Measurements from ENCODE around the gene PACS2. TPM values are rescaled to one million over a fixed set of nuclear protein-coding genes. Genes with fewer than 3 reads are reported as not detected.
"Not testable (repeated sequence)": the region's sequence is repeated elsewhere in the genome, so short reads cannot be mapped to it uniquely, and the experiment has no call there.

PACS2 gene
- total RNA-seq, 2 donors from 2014 or later, result 48.5 to 124 TPM

DNA sequence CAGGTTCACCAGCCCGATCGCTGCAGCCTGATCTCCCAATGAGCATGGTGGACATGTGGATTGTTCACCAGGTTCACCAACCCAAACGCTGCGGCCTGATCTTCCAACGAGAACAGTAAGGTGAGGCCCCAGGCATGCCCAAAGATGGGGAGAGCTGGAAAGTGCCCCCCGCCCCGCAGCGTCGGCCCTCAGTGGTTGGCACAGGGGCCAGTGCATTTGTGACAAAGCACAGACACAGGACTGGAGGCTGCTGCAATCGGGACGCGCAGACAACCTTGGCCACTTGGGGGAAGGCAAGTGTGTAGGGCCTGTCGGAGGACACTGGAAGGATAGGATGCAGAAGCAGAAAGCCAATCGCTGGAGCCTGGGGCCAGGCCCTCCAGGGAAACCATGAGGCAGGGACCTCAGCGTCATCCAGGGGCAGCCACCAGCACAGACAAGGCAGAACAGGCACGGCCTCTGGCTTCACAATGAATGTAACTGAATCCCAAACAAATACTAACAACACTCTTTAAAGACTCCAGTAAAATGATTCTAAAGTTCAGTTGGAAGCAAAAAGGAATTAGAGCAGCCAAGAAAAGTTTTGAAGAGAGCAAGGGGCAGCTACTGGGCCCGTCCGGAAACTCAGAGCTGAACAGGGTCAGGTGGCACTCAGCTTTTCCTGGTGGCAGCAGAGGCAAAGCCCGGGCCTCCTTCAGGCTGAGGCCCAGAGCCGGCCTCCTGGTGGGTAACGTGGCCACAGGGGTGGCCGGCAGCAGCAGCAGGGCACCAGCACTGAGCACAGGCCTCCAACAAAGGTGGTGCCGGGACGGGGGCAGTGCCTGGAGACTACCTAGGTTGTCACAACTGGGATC, 27.1 kb upstream of the PACS2 start:
- no peaks in the 10 kb centered on the region for H3K36me3 ChIP-seq
- 65% methylated on average over 24 of the region's 24 CpGs for WGBS
- no peaks in the 10 kb centered on the region for H3K27me3 ChIP-seq (replicated peaks; ENCODE audit: insufficient read depth)
- H3K4me3 ChIP-seq, result no peak overlapping the region
- H3K4me1 ChIP-seq (replicated peaks), result no peaks in the 10 kb centered on the region
- intact Hi-C loops (cut with DNase I), result loop anchor here (10.0 kb wide), 1 partner anchor 193 kb away; no protein-coding TSS in a partner anchor
- no peaks in the 10 kb centered on the region for H3K9me3 ChIP-seq
- TF ChIP-seq, protein P1, sequence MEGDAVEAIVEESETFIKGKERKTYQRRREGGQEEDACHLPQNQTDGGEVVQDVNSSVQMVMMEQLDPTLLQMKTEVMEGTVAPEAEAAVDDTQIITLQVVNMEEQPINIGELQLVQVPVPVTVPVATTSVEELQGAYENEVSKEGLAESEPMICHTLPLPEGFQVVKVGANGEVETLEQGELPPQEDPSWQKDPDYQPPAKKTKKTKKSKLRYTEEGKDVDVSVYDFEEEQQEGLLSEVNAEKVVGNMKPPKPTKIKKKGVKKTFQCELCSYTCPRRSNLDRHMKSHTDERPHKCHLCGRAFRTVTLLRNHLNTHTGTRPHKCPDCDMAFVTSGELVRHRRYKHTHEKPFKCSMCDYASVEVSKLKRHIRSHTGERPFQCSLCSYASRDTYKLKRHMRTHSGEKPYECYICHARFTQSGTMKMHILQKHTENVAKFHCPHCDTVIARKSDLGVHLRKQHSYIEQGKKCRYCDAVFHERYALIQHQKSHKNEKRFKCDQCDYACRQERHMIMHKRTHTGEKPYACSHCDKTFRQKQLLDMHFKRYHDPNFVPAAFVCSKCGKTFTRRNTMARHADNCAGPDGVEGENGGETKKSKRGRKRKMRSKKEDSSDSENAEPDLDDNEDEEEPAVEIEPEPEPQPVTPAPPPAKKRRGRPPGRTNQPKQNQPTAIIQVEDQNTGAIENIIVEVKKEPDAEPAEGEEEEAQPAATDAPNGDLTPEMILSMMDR (IDR thresholded peaks at IDR 0.05), result no peak
- no peak overlapping the region for H3K27ac ChIP-seq
- DNase-seq (ENCODE audit: low spot score), result no peak

DNA sequence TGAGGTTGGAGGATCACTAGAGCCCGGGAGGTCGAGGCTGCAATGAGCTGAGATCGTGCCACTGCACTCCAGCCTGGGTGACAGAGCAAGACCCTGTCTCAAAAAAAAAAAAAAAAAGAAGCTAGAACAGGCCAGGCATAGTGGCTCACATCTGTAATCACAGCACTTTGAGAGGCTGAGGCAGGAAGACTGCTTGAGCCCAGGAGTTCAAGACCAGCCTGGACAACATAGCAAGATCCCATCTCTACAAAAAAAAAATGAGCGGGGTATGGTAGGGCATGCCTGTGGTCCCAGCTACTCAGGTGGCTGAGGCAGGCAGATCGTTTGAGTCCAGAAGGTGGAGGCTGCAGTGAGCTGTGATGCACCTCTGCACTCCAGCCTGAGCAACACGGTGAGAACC, 25.6 kb upstream of the PACS2 start:
- H3K36me3 ChIP-seq; H3K4me3 ChIP-seq; H3K27ac ChIP-seq; H3K9me3 ChIP-seq; H3K27me3 ChIP-seq (replicated peaks; ENCODE audit: insufficient read depth); H3K4me1 ChIP-seq (replicated peaks); DNase-seq (ENCODE audit: low spot score): not testable (repeated sequence)
- intact Hi-C loops (cut with DNase I), result loop anchor here (10.0 kb wide), 1 partner anchor 194 kb away; no protein-coding TSS in a partner anchor
- 81% methylated on average over 6 of the region's 6 CpGs for WGBS

DNA sequence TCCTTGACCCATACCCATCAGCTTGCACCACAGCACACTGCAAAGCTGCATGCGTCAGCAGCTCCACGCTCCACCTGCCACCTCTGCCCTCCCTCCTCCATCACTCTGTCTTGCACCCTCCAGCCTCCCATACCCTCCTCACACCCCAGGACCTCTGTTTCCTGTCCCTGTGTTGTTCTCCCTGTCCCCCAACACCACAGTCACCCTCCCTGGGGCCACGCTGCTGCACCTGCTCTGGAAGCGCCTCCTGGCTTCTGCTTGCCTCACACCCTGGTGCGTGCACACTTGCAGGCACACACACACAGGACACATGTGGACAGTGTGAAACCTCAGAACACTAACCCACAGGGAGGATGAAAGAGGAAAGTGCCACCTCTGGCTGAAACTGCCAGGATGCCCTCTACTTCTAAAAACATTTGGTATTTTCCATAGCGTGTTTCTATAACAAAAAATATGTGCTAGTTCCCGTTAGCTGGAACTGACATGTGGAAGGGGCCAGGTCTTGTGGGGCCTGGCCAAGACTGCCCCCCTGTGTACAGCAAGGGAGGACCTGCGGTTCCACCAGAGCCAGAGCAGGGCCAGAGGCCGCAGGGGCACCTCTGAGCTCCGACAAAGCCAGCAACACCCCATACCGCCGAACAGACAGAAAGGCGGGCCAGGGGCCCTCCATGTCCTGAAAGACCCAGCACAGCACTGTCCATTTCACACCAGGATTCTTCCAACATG, 23.8 kb upstream of the PACS2 start:
- Histone ChIP-seq H3K27ac (no peak overlapping the region), H3K9me3 (no peaks in the 10 kb centered on the region), H3K36me3 (no peaks in the 10 kb centered on the region), H3K4me1 (replicated peaks) (no peaks in the 10 kb centered on the region), H3K4me3 (no peak overlapping the region), H3K27me3 (replicated peaks; ENCODE audit: insufficient read depth) (no peaks in the 10 kb centered on the region)
- intact Hi-C loops (cut with DNase I), result no loop called here
- TF ChIP-seq POLR2AphosphoS5 (IDR thresholded peaks at IDR 0.05) (no peak), POLR2A (IDR thresholded peaks at IDR 0.05) (no peak)
- TF ChIP-seq, protein P1 (IDR thresholded peaks at IDR 0.05), result no peak
- no peak for DNase-seq (ENCODE audit: low spot score)
- 82% methylated on average over 13 of the region's 13 CpGs for WGBS

DNA sequence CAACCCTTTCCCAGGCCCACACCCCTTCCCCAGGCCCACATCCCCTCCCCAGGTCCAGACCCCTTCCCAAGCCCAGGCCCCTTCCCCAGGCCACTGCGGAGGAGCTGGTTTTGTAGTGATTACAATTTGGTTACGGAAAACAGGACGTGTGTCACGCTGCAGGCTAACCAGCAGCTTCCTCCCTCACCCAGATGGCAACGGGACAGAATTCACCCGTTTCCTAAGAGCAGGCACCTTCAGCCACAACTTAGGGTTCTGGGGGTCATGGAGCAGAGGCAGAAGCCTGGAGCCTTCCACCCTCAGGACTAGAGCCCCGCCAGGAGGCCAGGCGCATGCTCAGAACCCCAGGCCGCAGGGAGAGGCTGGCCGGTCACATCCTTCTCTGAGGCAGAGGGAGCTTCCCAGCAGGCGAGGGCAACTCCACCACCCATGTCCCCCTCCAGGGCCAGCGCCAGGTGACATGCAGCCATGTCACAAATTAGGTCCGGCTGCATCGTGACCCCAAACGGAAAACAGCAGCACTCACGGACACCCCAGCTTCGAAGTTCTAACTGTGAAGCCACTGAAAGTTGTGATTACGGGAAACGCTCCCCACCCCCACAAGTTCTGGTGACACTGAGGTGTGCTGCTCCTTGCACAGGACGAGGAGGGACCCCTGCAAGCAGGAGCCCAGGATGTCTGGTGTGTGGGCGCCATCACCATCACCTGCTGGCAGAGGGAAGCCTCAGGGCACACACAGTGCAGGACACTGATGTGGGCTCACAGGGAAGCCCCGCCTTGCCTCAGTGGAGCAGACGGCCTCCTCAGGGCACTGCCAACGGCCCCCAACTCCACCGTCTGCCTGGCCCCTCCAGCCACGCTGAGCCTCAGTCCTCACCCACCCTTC, 21.5 kb upstream of the PACS2 start:
- H3K4me1 ChIP-seq (replicated peaks), result no peaks in the 10 kb centered on the region
- TF ChIP-seq, protein P1 (IDR thresholded peaks at IDR 0.05), result no peak
- TF ChIP-seq POLR2A (IDR thresholded peaks at IDR 0.05), result no peak
- TF ChIP-seq POLR2AphosphoS5 (IDR thresholded peaks at IDR 0.05), result no peak
- WGBS, result 84% methylated on average over 22 of the region's 26 CpGs
- H3K27ac ChIP-seq, result no peak overlapping the region
- H3K9me3 ChIP-seq, result no peaks in the 10 kb centered on the region
- intact Hi-C loops (cut with DNase I), result no loop called here
- no peaks in the 10 kb centered on the region for H3K27me3 ChIP-seq (replicated peaks; ENCODE audit: insufficient read depth)
- no peak overlapping the region for H3K4me3 ChIP-seq
- H3K36me3 ChIP-seq, result no peaks in the 10 kb centered on the region
- no peak for DNase-seq (ENCODE audit: low spot score)

DNA sequence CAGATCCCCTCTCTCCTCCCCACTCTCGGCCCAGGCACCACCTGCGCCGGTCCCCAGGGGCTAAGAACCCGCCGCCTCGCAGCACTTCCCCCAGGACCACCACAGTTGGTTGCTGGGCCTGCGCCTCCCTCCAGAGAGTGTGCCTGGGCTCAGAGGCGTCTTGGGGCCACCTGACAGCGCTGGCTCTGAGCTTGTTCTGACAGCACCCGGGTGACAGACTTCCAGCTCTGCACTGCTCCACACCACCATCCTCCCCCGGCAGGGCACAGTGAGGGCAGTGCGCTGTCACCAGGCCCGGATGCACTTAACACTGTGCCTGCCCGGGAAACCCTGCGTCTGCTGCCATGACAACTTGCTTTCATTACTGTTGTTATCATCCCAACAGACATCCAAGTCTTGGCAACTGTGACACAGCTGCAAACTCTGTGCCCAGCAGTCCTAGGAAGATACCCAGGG, 20.4 kb upstream of the PACS2 start:
- TF ChIP-seq POLR2A (IDR thresholded peaks at IDR 0.05) (no peak), POLR2AphosphoS5 (IDR thresholded peaks at IDR 0.05) (no peak)
- TF ChIP-seq, protein P1 (IDR thresholded peaks at IDR 0.05), result no peak
- Histone ChIP-seq H3K4me3 (no peak overlapping the region), H3K27me3 (replicated peaks; ENCODE audit: insufficient read depth) (no peaks in the 10 kb centered on the region), H3K4me1 (replicated peaks) (peaks cover under 1% of the 10 kb centered on the region), H3K27ac (no peak overlapping the region), H3K36me3 (no peaks in the 10 kb centered on the region), H3K9me3 (no peaks in the 10 kb centered on the region)
- intact Hi-C loops (cut with DNase I), result no loop called here
- 33% methylated on average over 8 of the region's 15 CpGs for WGBS
- DNase-seq (ENCODE audit: low spot score), result no peak

DNA sequence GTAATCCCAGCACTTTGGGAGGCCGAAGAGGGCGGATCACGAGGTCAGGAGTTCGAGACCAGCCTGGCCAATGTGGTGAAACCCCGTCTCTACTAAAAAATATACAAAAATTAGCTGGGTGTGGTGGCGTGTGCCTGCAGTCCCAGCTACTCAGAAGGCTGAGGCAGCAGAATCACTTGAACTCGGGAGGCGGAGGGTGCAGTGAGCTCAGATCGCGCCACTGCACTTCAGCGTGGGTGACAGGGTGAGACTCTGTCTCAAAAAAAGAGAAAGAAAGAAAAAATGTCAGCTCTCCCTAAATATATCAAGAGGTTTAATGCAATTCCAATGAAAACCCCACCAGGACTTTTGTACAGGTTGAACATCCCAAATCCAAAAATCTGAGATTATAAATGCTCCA, 17.2 kb upstream of the PACS2 start:
- DNase-seq (ENCODE audit: low spot score); H3K4me3 ChIP-seq; H3K36me3 ChIP-seq; H3K9me3 ChIP-seq; H3K27me3 ChIP-seq (replicated peaks; ENCODE audit: insufficient read depth); intact Hi-C loops (cut with DNase I); H3K27ac ChIP-seq; H3K4me1 ChIP-seq (replicated peaks): not testable (repeated sequence)
- WGBS, result 97% methylated on average over 11 of the region's 11 CpGs

Data from prostate gland (tissue), 2 donors.